ENCODE measurements around the gene PTPN18. TPM values are rescaled to one million over a fixed set of nuclear protein-coding genes. Genes with fewer than 3 reads are reported as not detected.
A peak's percentile ranks its signal among the peaks of the same experiment; 100 is the strongest.

Gene PTPN18
- total RNA-seq, 4 donors from 2014 or later = 34.6 to 53.8 (median 39.1) TPM

GRCh38 chr2:130385709-130386108 is 29.9 kb downstream of the PTPN18 start:
- H3K27me3 ChIP-seq = no peaks in the 10 kb centered on the region
- no peak overlapping the region for H3K4me3 ChIP-seq
- TF ChIP-seq POLR2A (IDR thresholded peaks at IDR 0.05) = no peak
- no peak for TF ChIP-seq CTCF (IDR thresholded peaks at IDR 0.05)
- TF ChIP-seq EP300 (IDR thresholded peaks at IDR 0.05) = no peak
- no peak for TF ChIP-seq POLR2AphosphoS5 (IDR thresholded peaks at IDR 0.05)
- peak; percentile 20 for ATAC-seq
- H3K4me1 ChIP-seq = peaks cover 0 to 30% (median 16%) of the 10 kb centered on the region in 3 donors
- WGBS, 2 donors (ENCODE audit: low coverage in 1 of 2) = 83% methylated on average over 1 to 2 of the region's 3 CpGs
- peak overlapping the region in 3 of 4 donors; percentile 9 to 51 (median 18) for H3K27ac ChIP-seq
- H3K9me3 ChIP-seq = no peaks in the 10 kb centered on the region
- peaks cover 0 to 23% of the 10 kb centered on the region in 2 donors for H3K36me3 ChIP-seq

- Histone ChIP-seq H3K27me3 (no peaks in the 10 kb centered on the region), H3K9me3 (no peaks in the 10 kb centered on the region), H3K27ac (peak overlapping the region in 3 of 4 donors; percentile 36 to 68 (median 59)), H3K4me3 (no peak overlapping the region), H3K4me1 (peaks cover 0 to 37% (median 21%) of the 10 kb centered on the region in 3 donors), H3K36me3 (peaks cover 0 to 11% of the 10 kb centered on the region in 2 donors)
- WGBS, 2 donors (ENCODE audit: low coverage in 1 of 2) = 39 to 41% methylated on average over 4 of the region's 4 CpGs
- no peak for ATAC-seq
- TF ChIP-seq CTCF (IDR thresholded peaks at IDR 0.05) (no peak), POLR2AphosphoS5 (IDR thresholded peaks at IDR 0.05) (no peak), EP300 (IDR thresholded peaks at IDR 0.05) (no peak), POLR2A (IDR thresholded peaks at IDR 0.05) (no peak)
These were observed 31.2 kb downstream of the PTPN18 start for GRCh38 chr2:130387071-130387400.

GRCh38 chr2:130387804-130388203 is 31.9 kb downstream of the PTPN18 start:
- Histone ChIP-seq H3K4me3 (no peak overlapping the region), H3K4me1 (peaks cover 0 to 42% (median 25%) of the 10 kb centered on the region in 3 donors), H3K9me3 (no peaks in the 10 kb centered on the region), H3K27me3 (no peaks in the 10 kb centered on the region), H3K27ac (peak overlapping the region in 3 of 4 donors; percentile 36 to 92 (median 49)), H3K36me3 (peaks cover 0 to 4% of the 10 kb centered on the region in 2 donors)
- 64% methylated on average over 3 of the region's 4 CpGs; no CpG with 5 or more reads in 1 of the 2 donors for WGBS, 2 donors (ENCODE audit: low coverage in 1 of 2)
- ATAC-seq = peak; percentile 20
- TF ChIP-seq CTCF (IDR thresholded peaks at IDR 0.05) (no peak), EP300 (IDR thresholded peaks at IDR 0.05) (no peak), POLR2AphosphoS5 (IDR thresholded peaks at IDR 0.05) (no peak), POLR2A (IDR thresholded peaks at IDR 0.05) (no peak)

- H3K27me3 ChIP-seq = no peaks in the 10 kb centered on the region
- no peak overlapping the region for H3K4me3 ChIP-seq
- no peaks in the 10 kb centered on the region for H3K9me3 ChIP-seq
- ATAC-seq = no peak
- H3K4me1 ChIP-seq = peaks cover 0 to 42% (median 25%) of the 10 kb centered on the region in 3 donors
- H3K27ac ChIP-seq = peak overlapping the region in 3 of 4 donors; percentile 36 to 92 (median 49)
- no peaks in the 10 kb centered on the region for H3K36me3 ChIP-seq
- no peak for TF ChIP-seq POLR2AphosphoS5 (IDR thresholded peaks at IDR 0.05)
- TF ChIP-seq EP300 (IDR thresholded peaks at IDR 0.05) = no peak
- TF ChIP-seq CTCF (IDR thresholded peaks at IDR 0.05) = no peak
- TF ChIP-seq POLR2A (IDR thresholded peaks at IDR 0.05) = no peak
- WGBS, 2 donors (ENCODE audit: low coverage in 1 of 2) = 44 to 72% methylated on average over 3 to 4 of the region's 8 CpGs
These were observed 32.5 kb downstream of the PTPN18 start for GRCh38 chr2:130388221-130388907.

GRCh38 chr2:130389358-130389757 is 33.5 kb downstream of the PTPN18 start:
- ATAC-seq = no peak
- Histone ChIP-seq H3K27me3 (no peaks in the 10 kb centered on the region), H3K4me1 (peaks cover 0 to 42% (median 25%) of the 10 kb centered on the region in 3 donors), H3K36me3 (no peaks in the 10 kb centered on the region), H3K4me3 (no peak overlapping the region), H3K27ac (peak overlapping the region in 1 of 4 donors; percentile 92), H3K9me3 (no peaks in the 10 kb centered on the region)
- WGBS, 2 donors (ENCODE audit: low coverage in 1 of 2) = 90 to 92% methylated on average over 4 to 6 of the region's 6 CpGs
- TF ChIP-seq CTCF (IDR thresholded peaks at IDR 0.05) (no peak), EP300 (IDR thresholded peaks at IDR 0.05) (no peak), POLR2A (IDR thresholded peaks at IDR 0.05) (no peak), POLR2AphosphoS5 (IDR thresholded peaks at IDR 0.05) (no peak)
